Thoracic aorta (tissue), 2 donors: ENCODE measurements around the gene PGM1. TPM values are rescaled to one million over a fixed set of nuclear protein-coding genes. Genes with fewer than 3 reads are reported as not detected.

Experiments used
- ATAC-seq: fragments of 150-250 bp; one replicate; pipeline ENCODE4 v1.8.0; 2017; ENCODE audit warnings: low read depth; ENCODE audit not compliant: insufficient number of reproducible peaks, low FRiP score
- DNase-seq: peaks from one replicate; pipeline ENCODE4 v3.0.0-alpha.2; 2020; ENCODE audit warnings: low spot score
- H3K27ac ChIP-seq, 2 donors: fragments of 200-600 bp; sonication (generic); 1 replicate in 1 of 2; 2 replicates in 1 of 2; pipeline ENCODE4 v1.5.1; 2016; ENCODE audit warnings: mild to moderate bottlenecking in 2 of 2, moderate library complexity in 2 of 2
- H3K27me3 ChIP-seq: fragments of 200-600 bp; sonication (generic); replicated peaks from 2 replicates; pipeline ENCODE4 v1.6.0; 2016; ENCODE audit warnings: mild to moderate bottlenecking; ENCODE audit not compliant: insufficient read depth
- H3K36me3 ChIP-seq: fragments of 200-600 bp; sonication (generic); one replicate; pipeline ENCODE4 v1.5.1; 2016
- H3K4me1 ChIP-seq, 2 donors: fragments of 200-600 bp; sonication (generic); 1 replicate in 1 of 2; 2 replicates in 1 of 2; pipeline versions ENCODE4 v1.5.1 to v1.6.0; 2016; ENCODE audit warnings: low read depth in 2 of 2, mild to moderate bottlenecking in 1 of 2; ENCODE audit not compliant: control insufficient read depth in 1 of 2
- H3K4me3 ChIP-seq: fragments of 200-600 bp; sonication (generic); 2 replicates; pipeline ENCODE4 v1.5.1; 2016; ENCODE audit warnings: mild to moderate bottlenecking
- H3K9me3 ChIP-seq: fragments of 200-600 bp; sonication (generic); 2 replicates; pipeline ENCODE4 v1.5.1; 2016
- CTCF ChIP-seq: fragments of 200-600 bp; sonication (generic); IDR thresholded peaks from one replicate; pipeline ENCODE4 v1.5.1; 2019; ENCODE audit warnings: antibody characterized with exemption
- total RNA-seq, 2 donors: library from RNA; depleted of rRNA; stranded (reverse); fragments of >200 nt; gene quantifications; one replicate each; pipeline versions ENCODE4 v1.1.0 to v1.2.3, GENCODE V29; 2016

The PGM1 gene
- total RNA-seq, 2 donors from 2014 or later = 62.4 to 69.7 TPM

- H3K27ac ChIP-seq = no peak overlapping the region
- DNase-seq (no peak), ATAC-seq (no peak)
- no peaks in the 10 kb centered on the region for H3K9me3 ChIP-seq
- TF ChIP-seq CTCF = no peak
- peaks cover 19 to 24% of the 10 kb centered on the region in 2 donors for H3K4me1 ChIP-seq
- no peaks in the 10 kb centered on the region for H3K27me3 ChIP-seq
- peaks cover 4% of the 10 kb centered on the region for H3K36me3 ChIP-seq
- H3K4me3 ChIP-seq = no peak overlapping the region
Observed at GRCh38 chr1:63640633-63641567, 47.7 kb downstream of the PGM1 start.

- peaks cover 4% of the 10 kb centered on the region for H3K36me3 ChIP-seq
- ATAC-seq = no peak
- H3K4me3 ChIP-seq = no peak overlapping the region
- no peak overlapping the region for H3K27ac ChIP-seq
- no peaks in the 10 kb centered on the region for H3K9me3 ChIP-seq
- DNase-seq = no peak
- no peaks in the 10 kb centered on the region for H3K27me3 ChIP-seq
- H3K4me1 ChIP-seq = peaks cover 19 to 24% of the 10 kb centered on the region in 2 donors
- TF ChIP-seq CTCF = no peak
Observed at GRCh38 chr1:63641615-63642014, 48.4 kb downstream of the PGM1 start.

- Histone ChIP-seq H3K36me3 (peaks cover 4% of the 10 kb centered on the region), H3K4me3 (no peak overlapping the region), H3K4me1 (peaks cover 19 to 24% of the 10 kb centered on the region in 2 donors), H3K27me3 (no peaks in the 10 kb centered on the region), H3K27ac (no peak overlapping the region), H3K9me3 (no peaks in the 10 kb centered on the region)
- no peak for ATAC-seq
- TF ChIP-seq CTCF = no peak
- DNase-seq = no peak
Observed at GRCh38 chr1:63642901-63643300, 49.7 kb downstream of the PGM1 start.

GRCh38 chr1:63643517-63643916, 50.3 kb downstream of the PGM1 start:
- Histone ChIP-seq H3K4me3 (no peak overlapping the region), H3K4me1 (peaks cover 19 to 24% of the 10 kb centered on the region in 2 donors), H3K27ac (peak overlapping the region; percentile 14 to 30), H3K9me3 (no peaks in the 10 kb centered on the region), H3K27me3 (no peaks in the 10 kb centered on the region), H3K36me3 (peaks cover 4% of the 10 kb centered on the region)
- DNase-seq = no peak
- TF ChIP-seq CTCF = no peak
- ATAC-seq = no peak

- H3K4me3 ChIP-seq = no peak overlapping the region
- peaks cover 19 to 24% of the 10 kb centered on the region in 2 donors for H3K4me1 ChIP-seq
- TF ChIP-seq CTCF = no peak
- H3K27me3 ChIP-seq = no peaks in the 10 kb centered on the region
- H3K36me3 ChIP-seq = no peaks in the 10 kb centered on the region
- no peak for ATAC-seq
- no peak for DNase-seq
- H3K27ac ChIP-seq = peak overlapping the region; percentile 14 to 30
- no peaks in the 10 kb centered on the region for H3K9me3 ChIP-seq
Observed at GRCh38 chr1:63643926-63644325, 50.7 kb downstream of the PGM1 start.
